Common myeloid progenitor, CD34-positive (primary cell): ENCODE measurements around the gene NUF2.
"Not testable (repeated sequence)": the region's sequence is repeated elsewhere in the genome, so short reads cannot be mapped to it uniquely, and the experiment has no call there.

Source experiments
- CTCF ChIA-PET: fragments of 350-600 bp; sonication (Branson Sonifier 250); formaldehyde crosslinking; loops from one replicate; lab custom pipeline; 2021; ENCODE audit warnings: antibody characterized with exemption; lab: Charles Lee
- POLR2A ChIA-PET: fragments of 350-600 bp; sonication (Branson Sonifier 250); formaldehyde crosslinking; loops from one replicate; lab custom pipeline; 2021; ENCODE audit warnings: antibody characterized with exemption; lab: Charles Lee
- DNase-seq, 3 donors: peaks; one replicate each; pipeline versions ENCODE4 v3.0.0 to v3.0.0-alpha.2; 2013
- H3K27ac ChIP-seq, 2 experiments: 1 replicate in 1 of 2; 2 replicates in 1 of 2; pipeline ENCODE4 v1.7.0; 2013; ENCODE audit warnings: inconsistent platforms in 2 of 2, low read length in 2 of 2, mild to moderate bottlenecking in 2 of 2, low read depth in 1 of 2, moderate library complexity in 1 of 2; ENCODE audit not compliant: severe bottlenecking in 2 of 2, insufficient read depth in 1 of 2, poor library complexity in 1 of 2
- H3K27me3 ChIP-seq, 5 experiments: replicated peaks in 2 of 5; 1 replicate in 3 of 5; 2 replicates in 2 of 5; pipeline versions ENCODE4 v1.6.1 to v1.7.0; 2013; ENCODE audit warnings: low read length in 4 of 5, mild to moderate bottlenecking in 2 of 5, moderate library complexity in 2 of 5, inconsistent platforms in 1 of 5; ENCODE audit not compliant: insufficient read depth in 5 of 5, control insufficient read depth in 4 of 5
- H3K36me3 ChIP-seq, 4 experiments: 1 replicate in 2 of 4; 2 replicates in 2 of 4; pipeline versions ENCODE4 v1.6.1 to v1.7.0; 2013; ENCODE audit warnings: low read length in 3 of 4, control low read depth in 1 of 4, mild to moderate bottlenecking in 1 of 4; ENCODE audit not compliant: control insufficient read depth in 4 of 4, insufficient read depth in 4 of 4
- H3K4me1 ChIP-seq, 4 experiments: 1 replicate in 3 of 4; 2 replicates in 1 of 4; pipeline versions ENCODE4 v1.6.1 to v1.7.1; 2013; ENCODE audit warnings: low read length in 3 of 4, mild to moderate bottlenecking in 3 of 4, control low read depth in 1 of 4, inconsistent platforms in 1 of 4, moderate library complexity in 1 of 4; ENCODE audit not compliant: control insufficient read depth in 4 of 4, insufficient read depth in 4 of 4; ENCODE audit errors: control extremely low read depth in 1 of 4
- H3K4me3 ChIP-seq, 7 experiments: 1 replicate in 4 of 7; 2 replicates in 3 of 7; pipeline versions ENCODE4 v1.5.1 to v1.7.0; 2013; ENCODE audit warnings: mild to moderate bottlenecking in 7 of 7, low read length in 6 of 7, moderate library complexity in 6 of 7, inconsistent platforms in 2 of 7, low read depth in 2 of 7, control low read depth in 1 of 7; ENCODE audit not compliant: insufficient read depth in 4 of 7, control insufficient read depth in 1 of 7; ENCODE audit errors: extremely low read depth in 1 of 7
- H3K9me3 ChIP-seq, 5 experiments: 1 replicate in 4 of 5; 2 replicates in 1 of 5; pipeline versions ENCODE4 v1.6.1 to v1.7.1; 2013; ENCODE audit warnings: low read length in 4 of 5, mild to moderate bottlenecking in 2 of 5, inconsistent platforms in 1 of 5, low read depth in 1 of 5, moderate library complexity in 1 of 5; ENCODE audit not compliant: control insufficient read depth in 4 of 5, insufficient read depth in 2 of 5; ENCODE audit errors: control extremely low read depth in 1 of 5
- WGBS: methylation state at CpG from one replicate; pipeline ENCODE4 v1.1.5; 2013; ENCODE audit not compliant: insufficient coverage; 5-methylcytosine and 5-hydroxymethylcytosine counted together

Gene NUF2

GRCh38 chr1:163291461-163291860, 30.3 kb upstream of the NUF2 start:
- ChIA-PET CTCF (interaction anchor here (0.6 kb wide), 2 partner anchors 17 to 446 kb away, joined by 3 to 4 read pairs; no protein-coding TSS in a partner anchor), POLR2A (no interaction called here)
- Histone ChIP-seq H3K36me3 (peaks cover 0 to 2% (median 0%) of the 10 kb centered on the region in 4 experiments), H3K27me3 (no peaks in the 10 kb centered on the region), H3K4me3 (no peak overlapping the region), H3K27ac (no peak overlapping the region), H3K4me1 (no peaks in the 10 kb centered on the region), H3K9me3 (no peaks in the 10 kb centered on the region)
- 91% methylated on average over 1 of the region's 3 CpGs for WGBS
- no peak for DNase-seq

GRCh38 chr1:163292153-163292552, 29.6 kb upstream of the NUF2 start:
- H3K36me3 ChIP-seq, POLR2A ChIA-PET, H3K9me3 ChIP-seq, H3K4me3 ChIP-seq, H3K4me1 ChIP-seq, H3K27me3 ChIP-seq, H3K27ac ChIP-seq, DNase-seq, CTCF ChIA-PET: not testable (repeated sequence)
- no CpG with 5 or more reads among the region's 2 CpGs for WGBS

DNA sequence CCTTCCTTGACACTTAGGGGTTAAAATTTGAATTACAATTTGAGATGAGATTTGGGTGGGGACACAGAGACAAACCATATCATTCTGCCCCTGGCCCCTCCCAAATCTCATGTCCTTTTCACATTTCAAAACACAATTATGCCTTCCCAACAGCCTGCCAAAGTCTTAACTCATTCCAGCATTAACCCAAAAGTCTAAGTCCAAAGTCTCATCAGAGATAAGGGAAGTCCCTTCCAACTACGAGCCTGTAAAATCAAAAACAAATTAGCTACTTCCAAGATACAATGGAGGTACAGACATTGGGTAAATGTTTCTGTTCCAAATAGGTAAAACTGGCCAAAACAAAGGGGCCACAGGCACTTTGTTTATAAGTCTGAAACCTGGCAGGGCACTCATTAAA, 28.3 kb upstream of the NUF2 start:
- H3K4me1 ChIP-seq, H3K36me3 ChIP-seq, H3K4me3 ChIP-seq, POLR2A ChIA-PET, DNase-seq, H3K27me3 ChIP-seq, H3K9me3 ChIP-seq, H3K27ac ChIP-seq: not testable (repeated sequence)
- no CpG with 5 or more reads among the region's 1 CpG for WGBS
- CTCF ChIA-PET = interaction anchor here (1.4 kb wide), 1 partner anchor 9 kb away, joined by 3 read pairs; no protein-coding TSS in a partner anchor

- ChIA-PET POLR2A (no interaction called here), CTCF (no interaction called here)
Observed at GRCh38 chr1:163295949-163296348, 25.8 kb upstream of the NUF2 start.

DNA sequence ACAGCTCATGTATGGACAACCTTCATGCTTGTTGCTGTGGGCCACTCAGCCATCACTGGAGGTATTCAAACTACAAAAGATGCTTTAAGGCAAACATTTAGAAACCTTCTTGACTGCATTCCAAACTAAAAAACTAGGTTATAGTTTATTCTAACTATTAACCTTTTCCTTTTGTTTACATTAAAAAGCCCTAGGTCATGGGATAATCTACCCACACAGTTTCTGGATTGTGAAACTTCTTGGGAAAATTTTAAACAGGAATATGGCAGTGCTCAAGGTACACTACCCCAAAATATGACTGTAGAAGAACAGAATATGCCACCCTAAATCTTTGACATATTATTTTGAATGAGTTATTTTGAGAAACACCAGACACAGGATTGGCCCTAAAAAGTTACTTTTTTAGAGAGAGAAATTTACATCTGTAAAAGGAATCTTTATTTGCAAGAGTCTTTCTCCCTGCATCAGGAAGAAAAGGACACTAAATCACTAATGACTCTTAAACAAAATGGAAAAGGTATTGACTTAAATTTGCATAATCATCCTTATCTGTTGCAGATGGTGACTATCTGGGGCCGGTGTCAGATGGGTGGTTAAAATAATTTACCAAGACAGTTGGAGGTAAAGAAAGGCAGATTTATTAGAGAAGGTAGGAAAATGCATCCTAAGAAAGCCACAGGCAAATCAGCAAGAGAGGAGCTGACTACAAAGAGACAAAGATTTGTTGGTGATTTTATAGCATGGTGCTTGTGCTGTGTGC, 25.1 kb upstream of the NUF2 start:
- Histone ChIP-seq H3K9me3 (no peaks in the 10 kb centered on the region), H3K36me3 (peaks cover 0 to 5% (median 2%) of the 10 kb centered on the region in 4 experiments), H3K4me3 (no peak overlapping the region), H3K27ac (no peak overlapping the region), H3K27me3 (no peaks in the 10 kb centered on the region), H3K4me1 (no peaks in the 10 kb centered on the region)
- DNase-seq = no peak
- WGBS = 80% methylated on average over 1 of the region's 1 CpG
- CTCF ChIA-PET = no interaction called here
- POLR2A ChIA-PET = no interaction called here

More at GRCh38 chr1:163295949-163296348, 25.8 kb upstream of the NUF2 start:
- Histone ChIP-seq H3K36me3 (peaks cover 0 to 5% (median 2%) of the 10 kb centered on the region in 4 experiments), H3K4me3 (no peak overlapping the region), H3K4me1 (no peaks in the 10 kb centered on the region), H3K27ac (no peak overlapping the region), H3K27me3 (no peaks in the 10 kb centered on the region), H3K9me3 (no peaks in the 10 kb centered on the region)
- WGBS = 92% methylated on average over 2 of the region's 2 CpGs
- no peak for DNase-seq

DNA sequence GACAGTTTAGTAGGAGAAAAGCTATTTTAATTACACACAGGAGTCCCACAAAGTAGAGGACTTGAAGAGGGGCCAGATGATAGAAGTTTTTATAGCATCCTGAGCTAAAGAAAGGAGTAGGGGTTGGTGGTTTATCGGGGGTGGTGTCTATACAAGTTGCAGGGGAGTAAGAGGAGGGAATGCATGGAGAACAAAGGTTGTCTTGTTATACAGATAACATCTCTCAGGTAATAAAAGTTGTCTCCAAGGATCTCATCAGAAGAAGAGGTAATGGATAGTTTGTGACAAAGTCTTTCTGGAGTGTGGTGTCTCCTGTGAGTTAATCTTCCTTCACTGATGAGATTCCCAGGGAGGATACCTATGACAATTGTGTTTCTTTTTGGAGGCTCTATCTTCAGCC, 23.4 kb upstream of the NUF2 start:
- DNase-seq = no peak
- Histone ChIP-seq H3K4me3 (no peak overlapping the region), H3K27ac (no peak overlapping the region), H3K9me3 (no peaks in the 10 kb centered on the region), H3K27me3 (no peaks in the 10 kb centered on the region), H3K4me1 (no peaks in the 10 kb centered on the region), H3K36me3 (peaks cover 0 to 5% (median 2%) of the 10 kb centered on the region in 4 experiments)
- POLR2A ChIA-PET = no interaction called here
- CTCF ChIA-PET = no interaction called here
- no CpG with 5 or more reads among the region's 1 CpG for WGBS

DNA sequence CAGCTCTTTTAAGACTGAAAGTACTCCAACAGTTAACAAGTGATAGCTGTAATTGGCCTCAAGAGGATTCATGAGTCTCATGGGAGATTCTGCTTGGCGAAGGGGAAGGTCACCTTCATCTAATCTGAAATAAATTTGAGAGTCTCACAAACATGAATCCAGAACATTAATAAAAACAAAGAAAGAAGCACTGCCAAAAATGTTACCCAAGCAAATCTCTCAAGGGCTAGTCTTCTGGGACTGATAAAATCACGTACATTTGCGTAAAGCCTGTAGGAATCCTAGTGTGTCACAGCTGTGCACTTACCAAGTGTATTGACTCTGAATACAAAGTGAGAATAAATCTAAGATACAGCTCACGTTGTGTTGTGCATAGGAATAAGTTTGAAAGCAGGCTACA, 21.2 kb upstream of the NUF2 start:
- H3K4me3 ChIP-seq = no peak overlapping the region
- no peaks in the 10 kb centered on the region for H3K9me3 ChIP-seq
- ChIA-PET CTCF (no interaction called here), POLR2A (no interaction called here)
- H3K36me3 ChIP-seq = peaks cover 0 to 11% (median 5%) of the 10 kb centered on the region in 4 experiments
- DNase-seq = no peak
- no peaks in the 10 kb centered on the region for H3K27me3 ChIP-seq
- H3K27ac ChIP-seq = no peak overlapping the region
- no peaks in the 10 kb centered on the region for H3K4me1 ChIP-seq
- WGBS = 97% methylated on average over 3 of the region's 4 CpGs
